A549 (cell line): Measurements from ENCODE around the gene MEPCE. TPM values are rescaled to one million over a fixed set of nuclear protein-coding genes. Genes with fewer than 3 reads are reported as not detected.

ENCODE experiments used
- ATAC-seq, 2 experiments: fragments of 200-7000 bp in 1 of 2; fragments of >200 bp in 1 of 2; cut with Nextera tagmentation in 1 of 2; cut with Tn5 transposase in 1 of 2; 3 replicates each; pipeline versions ENCODE4 v1.8.0 to v1.9.1; 2018 to 2020; ENCODE audit warnings: mild to moderate bottlenecking in 1 of 2, moderate library complexity in 1 of 2
- CTCF ChIA-PET: fragments of 300-600 bp; sonication (Branson Sonifier 250); formaldehyde crosslinking; extraction: SDS; loops from one replicate; lab custom pipeline; 2021; ENCODE audit warnings: antibody characterized with exemption, inconsistent platforms; lab: Yijun Ruan, JAX
- POLR2A ChIA-PET: fragments of 350-600 bp; formaldehyde crosslinking; extraction: SDS; loops from one replicate; lab custom pipeline; 2021; ENCODE audit warnings: antibody characterized with exemption, inconsistent platforms; lab: Yijun Ruan, JAX
- DNase-seq, 2 experiments: peaks; one replicate each; pipeline versions ENCODE4 v3.0.0 to v3.0.0-alpha.2; 2011 to 2016; ENCODE audit warnings: low read depth in 1 of 2, low spot score in 1 of 2
- FAIRE-seq: peaks from 2 replicates; lab custom pipeline; 2011; peaks lifted over from hg19 to GRCh38; lab: Jason Lieb, UNC
- H3K27ac ChIP-seq, 2 experiments: fragments of >200 bp; sonication (Bioruptor Twin); formaldehyde crosslinking; 3 replicates each; pipeline ENCODE4 v1.5.1; 2016 to 2017
- H3K4me1 ChIP-seq: fragments of >200 bp; sonication (Bioruptor Twin); formaldehyde crosslinking; 3 replicates; pipeline ENCODE4 v1.6.1; 2016
- H3K4me2 ChIP-seq: fragments of >200 bp; sonication (Bioruptor Twin); formaldehyde crosslinking; 3 replicates; pipeline ENCODE4 v1.6.1; 2016
- H3K4me3 ChIP-seq: fragments of >200 bp; sonication (Bioruptor Twin); formaldehyde crosslinking; 3 replicates; pipeline ENCODE4 v1.5.1; 2016
- H3K9me3 ChIP-seq: fragments of >200 bp; sonication (Bioruptor Twin); formaldehyde crosslinking; 3 replicates; pipeline ENCODE4 v1.6.1; 2016
- BHLHE40 ChIP-seq: IDR thresholded peaks from 2 replicates; pipeline ENCODE4 v1.6.1; 2012; ENCODE audit warnings: low read depth, low read length, inconsistent platforms
- EHF ChIP-seq: fragments of 250-450 bp; sonication (Bioruptor Pico); IDR thresholded peaks from 2 replicates; pipeline ENCODE4 v1.5.0; 2020; ENCODE audit warnings: mild to moderate bottlenecking
- EP300 ChIP-seq, 2 experiments: fragments of >200 bp; sonication (Bioruptor Twin); formaldehyde crosslinking; IDR thresholded peaks; 2 replicates in 1 of 2; 3 replicates in 1 of 2; pipeline ENCODE4 v1.6.1; 2016 to 2017
- GATA3 ChIP-seq: IDR thresholded peaks from 2 replicates; pipeline ENCODE4 v1.6.1; 2012; ENCODE audit warnings: borderline replicate concordance
- HOXA7 ChIP-seq: fragments of 250-450 bp; sonication (Bioruptor Pico); IDR thresholded peaks from 2 replicates; pipeline ENCODE4 v1.5.0; 2020; ENCODE audit warnings: mild to moderate bottlenecking, moderate library complexity
- HOXB13 ChIP-seq: fragments of 250-450 bp; sonication (Bioruptor Pico); IDR thresholded peaks from 2 replicates; pipeline ENCODE4 v1.5.0; 2020; ENCODE audit warnings: low read depth, mild to moderate bottlenecking, moderate library complexity
- JUNB ChIP-seq: fragments of >200 bp; sonication (Bioruptor Twin); formaldehyde crosslinking; IDR thresholded peaks from 2 replicates; pipeline ENCODE4 v1.6.1; 2016
- KDM5A ChIP-seq: fragments of 200-600 bp; sonication (generic); IDR thresholded peaks from 2 replicates; pipeline ENCODE4 v1.6.1; 2016; ENCODE audit warnings: antibody characterized with exemption, mild to moderate bottlenecking
- MAFK ChIP-seq: fragments of 450-650 bp; IDR thresholded peaks from 2 replicates; pipeline ENCODE4 v1.6.1; 2014; ENCODE audit not compliant: partially characterized antibody
- NR3C1 ChIP-seq: fragments of >200 bp; sonication (Bioruptor Twin); formaldehyde crosslinking; IDR thresholded peaks from 3 replicates; pipeline ENCODE4 v1.6.1; 2017
- RAD21 ChIP-seq, 2 experiments: fragments of >200 bp in 1 of 2; sonication (Bioruptor Twin) in 1 of 2; formaldehyde crosslinking in 1 of 2; IDR thresholded peaks in 1 of 2; conservative IDR thresholded peaks in 1 of 2; 2 replicates in 1 of 2; 3 replicates in 1 of 2; pipeline ENCODE4 v1.6.1; 2012 to 2018; ENCODE audit warnings: inconsistent platforms in 1 of 2
- RARB ChIP-seq: fragments of 250-450 bp; sonication (Bioruptor Pico); IDR thresholded peaks from 2 replicates; pipeline ENCODE4 v1.8.0; 2021; ENCODE audit warnings: mild to moderate bottlenecking, moderate library complexity
- SMC3 ChIP-seq: fragments of >200 bp; sonication (Bioruptor Twin); formaldehyde crosslinking; IDR thresholded peaks from 3 replicates; pipeline ENCODE4 v1.6.1; 2018; ENCODE audit warnings: inconsistent platforms
- SREBF2 ChIP-seq: fragments of 450-650 bp; IDR thresholded peaks from 2 replicates; pipeline ENCODE4 v1.6.1; 2014; ENCODE audit warnings: mild to moderate bottlenecking, moderate library complexity
- TFCP2L1 ChIP-seq: fragments of 250-450 bp; sonication (Bioruptor Pico); IDR thresholded peaks from 2 replicates; pipeline ENCODE4 v1.5.0; 2021; ENCODE audit warnings: mild to moderate bottlenecking
- TP53 ChIP-seq: fragments of 250-450 bp; sonication (Bioruptor Pico); IDR thresholded peaks from 2 replicates; pipeline ENCODE4 v1.5.0; 2021; ENCODE audit warnings: mild to moderate bottlenecking, moderate library complexity
- ZC3H11A ChIP-seq: fragments of 450-650 bp; IDR thresholded peaks from 2 replicates; pipeline ENCODE4 v1.6.1; 2014; ENCODE audit warnings: antibody characterized with exemption, mild to moderate bottlenecking
- WGBS: methylation state at CpG from one replicate; pipeline ENCODE4 v1.1.6; 2017; ENCODE audit errors: missing lambda C conversion rate; 5-methylcytosine and 5-hydroxymethylcytosine counted together
- polyA plus RNA-seq, 4 experiments: library from polyadenylated mRNA; depleted of rRNA in 3 of 4; stranded (reverse); fragments of >200 nt; fragmentation: RNase III in 1 of 4; extraction: RNeasy Plus Mini Kit Qiagen cat#74134 plus additional on column Dnase treatment in 1 of 4; gene quantifications; 2 replicates in 3 of 4; 3 replicates in 1 of 4; pipeline ENCODE4 v1.2.3, GENCODE V29; 2011 to 2017
- TF ChIP-seq, protein P1 (sequence below): fragments of >200 bp; sonication (Bioruptor Twin); formaldehyde crosslinking; IDR thresholded peaks from 3 replicates; pipeline ENCODE4 v1.6.1; 2016
- TF ChIP-seq, protein P2 (sequence below): fragments of 200-600 bp; sonication (generic); IDR thresholded peaks from 2 replicates; pipeline ENCODE4 v1.6.1; 2016; ENCODE audit warnings: antibody characterized with exemption, mild to moderate bottlenecking, moderate library complexity
- TF ChIP-seq, protein P3 (sequence below): fragments of 250-450 bp; sonication (Bioruptor Pico); IDR thresholded peaks from 2 replicates; pipeline ENCODE4 v1.5.0; 2020; ENCODE audit warnings: low read depth, mild to moderate bottlenecking, moderate library complexity

MEPCE gene
- polyA plus RNA-seq, 2 of the 4 experiments (the other 2 are of a cell fraction), result 10.0 to 38.4 TPM

DNA sequence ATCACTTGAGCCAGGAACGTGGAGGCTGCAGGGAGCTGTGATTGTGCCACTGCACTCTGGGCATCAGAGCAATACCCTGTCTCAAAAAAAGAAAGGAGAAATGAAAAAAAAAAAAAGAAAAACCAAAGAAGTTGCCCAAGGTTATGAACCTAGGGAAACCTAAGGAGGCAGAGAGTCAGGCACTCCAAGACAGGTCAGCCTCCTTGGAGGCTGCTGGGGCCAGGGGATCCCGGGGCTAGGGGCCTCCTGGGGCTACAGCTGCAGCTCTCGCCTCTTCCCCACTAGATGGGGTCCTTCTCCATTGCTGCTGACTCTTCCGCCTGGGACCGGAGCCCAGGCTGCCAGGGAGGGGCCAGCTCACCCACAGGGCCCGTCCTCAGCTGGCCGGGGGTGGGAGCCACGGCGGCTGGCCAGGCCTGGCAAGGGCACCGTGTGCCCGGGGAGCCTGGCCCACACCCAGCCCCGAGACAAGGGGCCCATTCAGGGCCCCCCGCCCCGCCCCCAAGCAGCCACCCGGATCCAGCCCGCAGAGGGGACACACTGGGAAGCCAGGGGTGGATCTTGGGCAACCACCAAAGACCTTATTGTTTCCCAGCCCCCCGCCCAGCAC is 36.2 kb downstream of the MEPCE start (continued):
- TF ChIP-seq ZC3H11A (no peak), BHLHE40 (no peak), RARB (no peak), HOXB13 (no peak), EP300 (IDR thresholded peaks at IDR 0.05) (no peak), NR3C1 (no peak), MAFK (no peak), TFCP2L1 (CRISPR knock-in tag) (no peak), RAD21 (conservative IDR thresholded peaks at IDR 0.05 in 1 of 2, IDR thresholded peaks at IDR 0.05 in 1 of 2) (peak; percentile 42 to 50; a peak in 3 of 5 replicates), EHF (CRISPR knock-in tag) (no peak), KDM5A (no peak)
- TF ChIP-seq, protein P1, sequence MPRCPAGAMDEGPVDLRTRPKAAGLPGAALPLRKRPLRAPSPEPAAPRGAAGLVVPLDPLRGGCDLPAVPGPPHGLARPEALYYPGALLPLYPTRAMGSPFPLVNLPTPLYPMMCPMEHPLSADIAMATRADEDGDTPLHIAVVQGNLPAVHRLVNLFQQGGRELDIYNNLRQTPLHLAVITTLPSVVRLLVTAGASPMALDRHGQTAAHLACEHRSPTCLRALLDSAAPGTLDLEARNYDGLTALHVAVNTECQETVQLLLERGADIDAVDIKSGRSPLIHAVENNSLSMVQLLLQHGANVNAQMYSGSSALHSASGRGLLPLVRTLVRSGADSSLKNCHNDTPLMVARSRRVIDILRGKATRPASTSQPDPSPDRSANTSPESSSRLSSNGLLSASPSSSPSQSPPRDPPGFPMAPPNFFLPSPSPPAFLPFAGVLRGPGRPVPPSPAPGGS, result no peak

DNA sequence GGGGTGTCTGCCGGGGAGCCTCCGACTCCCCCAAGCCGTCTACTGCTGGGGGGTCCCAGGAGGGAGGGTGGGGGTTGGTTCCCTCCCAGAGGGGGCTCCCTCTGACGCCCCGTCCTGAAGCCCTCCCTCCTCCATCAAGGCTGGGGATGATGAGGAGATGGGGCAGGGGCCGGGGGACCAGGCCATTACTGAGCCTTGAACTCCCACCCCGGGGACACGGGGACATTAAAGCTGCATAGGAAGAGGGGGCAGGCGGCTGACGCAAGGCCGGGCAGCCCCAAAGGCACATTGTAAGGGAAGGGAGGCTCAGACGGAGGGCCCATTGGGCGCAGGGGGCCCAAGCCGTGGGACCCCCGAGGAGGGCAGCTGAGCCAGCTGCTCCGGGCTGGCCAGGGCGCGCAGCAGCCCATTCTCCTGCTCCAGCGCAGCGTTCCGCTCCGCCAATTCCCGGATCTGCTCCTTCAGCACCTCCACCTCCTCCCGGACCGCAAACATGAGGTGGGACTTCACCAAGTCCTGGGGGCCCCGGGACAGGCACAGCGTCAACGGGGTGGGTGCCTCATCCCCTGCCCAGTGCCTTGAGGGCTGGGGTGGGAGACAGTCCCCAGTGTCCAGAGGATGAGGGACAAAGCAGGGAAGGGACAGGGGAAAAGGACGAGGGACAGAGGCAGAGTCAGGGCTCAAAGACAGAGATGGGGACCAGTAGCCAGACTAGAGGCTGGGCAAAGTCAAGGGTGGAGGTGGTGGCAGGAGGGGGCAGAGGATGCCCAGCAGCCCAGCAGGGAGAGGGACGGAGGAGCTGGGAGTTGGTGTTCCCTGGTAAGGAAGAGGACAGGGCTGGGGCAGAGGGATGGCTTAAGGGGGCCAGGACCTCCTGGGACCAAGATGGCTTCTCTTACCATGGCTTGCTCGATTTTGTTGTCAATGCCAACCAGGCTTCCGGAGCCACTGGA is 37.3 kb downstream of the MEPCE start:
- Histone ChIP-seq H3K9me3 (no peaks in the 10 kb centered on the region), H3K4me2 (no peak overlapping the region), H3K27ac (no peak overlapping the region), H3K4me3 (no peak overlapping the region), H3K4me1 (peaks cover 5% of the 10 kb centered on the region; the same call in 2 of the 3 replicates)
- TF ChIP-seq RAD21 (conservative IDR thresholded peaks at IDR 0.05 in 1 of 2, IDR thresholded peaks at IDR 0.05 in 1 of 2) (no peak), SREBF2 (no peak)
- WGBS, result 91% methylated on average over 25 of the region's 32 CpGs
- ATAC-seq (no peak), DNase-seq (no peak), FAIRE-seq (no peak)
- ChIA-PET CTCF (interaction anchor here (7.5 to 11.9 kb wide), 2 partner anchors 13 to 95 kb away, joined by 127 to 273 read pairs; partner anchors contain the start of genes NYAP1 and TSC22D4), POLR2A (no interaction called here)

DNA sequence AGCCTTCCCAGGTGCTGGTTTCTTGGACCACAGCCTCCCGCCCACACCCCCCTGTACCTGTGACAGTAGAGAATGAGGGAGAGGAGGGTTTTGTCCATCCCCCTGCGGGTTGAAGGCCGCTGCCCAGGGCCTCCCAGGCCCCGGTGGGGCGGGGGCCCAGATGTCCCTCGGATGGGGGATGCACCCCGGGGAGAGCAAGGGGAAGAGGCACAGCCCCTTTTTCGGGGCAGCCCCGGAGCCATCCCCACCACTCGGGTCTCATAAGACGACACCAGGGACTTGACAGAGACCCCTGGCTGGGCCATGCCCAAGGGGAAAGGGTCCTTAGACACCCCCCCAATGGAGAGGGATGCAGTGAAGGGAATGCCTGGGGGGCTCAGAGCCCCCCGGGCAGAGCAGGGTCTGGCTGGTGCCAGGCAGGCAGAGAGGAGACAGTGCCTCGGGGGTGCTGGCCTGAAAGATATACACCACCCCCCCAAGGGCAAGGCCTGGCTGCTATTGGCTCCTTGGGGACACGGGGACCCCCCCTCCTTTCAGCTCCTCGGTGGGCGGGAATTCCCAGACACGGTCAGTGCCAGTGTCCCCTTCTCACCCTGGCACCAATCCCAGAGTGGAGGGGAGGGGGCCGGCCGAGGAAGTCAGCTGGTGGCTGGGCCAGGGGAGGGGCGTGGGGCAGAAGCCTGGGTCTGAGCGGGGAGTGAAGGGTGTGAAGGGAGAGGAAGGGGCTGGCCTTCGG is 38.2 kb downstream of the MEPCE start:
- ChIA-PET POLR2A (no interaction called here), CTCF (interaction anchor here (1.1 to 11.9 kb wide), 12 partner anchors 8 to 229 kb away, joined by 3 to 273 read pairs (median 10); partner anchors contain the start of genes NYAP1 and TSC22D4)

More for the DNA sequence above, 38.2 kb downstream of the MEPCE start:
- ATAC-seq, result no peak
- no peak for DNase-seq
- TF ChIP-seq, protein P2, sequence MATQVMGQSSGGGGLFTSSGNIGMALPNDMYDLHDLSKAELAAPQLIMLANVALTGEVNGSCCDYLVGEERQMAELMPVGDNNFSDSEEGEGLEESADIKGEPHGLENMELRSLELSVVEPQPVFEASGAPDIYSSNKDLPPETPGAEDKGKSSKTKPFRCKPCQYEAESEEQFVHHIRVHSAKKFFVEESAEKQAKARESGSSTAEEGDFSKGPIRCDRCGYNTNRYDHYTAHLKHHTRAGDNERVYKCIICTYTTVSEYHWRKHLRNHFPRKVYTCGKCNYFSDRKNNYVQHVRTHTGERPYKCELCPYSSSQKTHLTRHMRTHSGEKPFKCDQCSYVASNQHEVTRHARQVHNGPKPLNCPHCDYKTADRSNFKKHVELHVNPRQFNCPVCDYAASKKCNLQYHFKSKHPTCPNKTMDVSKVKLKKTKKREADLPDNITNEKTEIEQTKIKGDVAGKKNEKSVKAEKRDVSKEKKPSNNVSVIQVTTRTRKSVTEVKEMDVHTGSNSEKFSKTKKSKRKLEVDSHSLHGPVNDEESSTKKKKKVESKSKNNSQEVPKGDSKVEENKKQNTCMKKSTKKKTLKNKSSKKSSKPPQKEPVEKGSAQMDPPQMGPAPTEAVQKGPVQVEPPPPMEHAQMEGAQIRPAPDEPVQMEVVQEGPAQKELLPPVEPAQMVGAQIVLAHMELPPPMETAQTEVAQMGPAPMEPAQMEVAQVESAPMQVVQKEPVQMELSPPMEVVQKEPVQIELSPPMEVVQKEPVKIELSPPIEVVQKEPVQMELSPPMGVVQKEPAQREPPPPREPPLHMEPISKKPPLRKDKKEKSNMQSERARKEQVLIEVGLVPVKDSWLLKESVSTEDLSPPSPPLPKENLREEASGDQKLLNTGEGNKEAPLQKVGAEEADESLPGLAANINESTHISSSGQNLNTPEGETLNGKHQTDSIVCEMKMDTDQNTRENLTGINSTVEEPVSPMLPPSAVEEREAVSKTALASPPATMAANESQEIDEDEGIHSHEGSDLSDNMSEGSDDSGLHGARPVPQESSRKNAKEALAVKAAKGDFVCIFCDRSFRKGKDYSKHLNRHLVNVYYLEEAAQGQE, result no peak
- TF ChIP-seq, protein P3, sequence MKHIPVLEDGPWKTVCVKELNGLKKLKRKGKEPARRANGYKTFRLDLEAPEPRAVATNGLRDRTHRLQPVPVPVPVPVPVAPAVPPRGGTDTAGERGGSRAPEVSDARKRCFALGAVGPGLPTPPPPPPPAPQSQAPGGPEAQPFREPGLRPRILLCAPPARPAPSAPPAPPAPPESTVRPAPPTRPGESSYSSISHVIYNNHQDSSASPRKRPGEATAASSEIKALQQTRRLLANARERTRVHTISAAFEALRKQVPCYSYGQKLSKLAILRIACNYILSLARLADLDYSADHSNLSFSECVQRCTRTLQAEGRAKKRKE (CRISPR knock-in tag), result no peak
- TF ChIP-seq ZC3H11A (no peak), JUNB (no peak), SMC3 (no peak), GATA3 (no peak), EP300 (IDR thresholded peaks at IDR 0.05) (no peak), HOXA7 (no peak), TP53 (no peak)
- Histone ChIP-seq H3K4me1 (peaks cover 11% of the 10 kb centered on the region), H3K4me2 (no peak overlapping the region), H3K9me3 (no peaks in the 10 kb centered on the region), H3K4me3 (no peak overlapping the region), H3K27ac (no peak overlapping the region)
- FAIRE-seq, result no peak
- 92% methylated on average over 8 of the region's 22 CpGs for WGBS
